SK-N-DZ (cell line): ENCODE data around the gene SLC4A1.
"Not testable (repeated sequence)": the region's sequence is repeated elsewhere in the genome, so short reads cannot be mapped to it uniquely, and the experiment has no call there.

Experiments
- DNase-seq: peaks from one replicate; pipeline ENCODE4 v3.0.0-alpha.2; 2015; ENCODE audit warnings: low spot score

SLC4A1 gene

GRCh38 chr17:44257815-44258760 is 9.8 kb downstream of the SLC4A1 start:
- no peak for DNase-seq

DNA sequence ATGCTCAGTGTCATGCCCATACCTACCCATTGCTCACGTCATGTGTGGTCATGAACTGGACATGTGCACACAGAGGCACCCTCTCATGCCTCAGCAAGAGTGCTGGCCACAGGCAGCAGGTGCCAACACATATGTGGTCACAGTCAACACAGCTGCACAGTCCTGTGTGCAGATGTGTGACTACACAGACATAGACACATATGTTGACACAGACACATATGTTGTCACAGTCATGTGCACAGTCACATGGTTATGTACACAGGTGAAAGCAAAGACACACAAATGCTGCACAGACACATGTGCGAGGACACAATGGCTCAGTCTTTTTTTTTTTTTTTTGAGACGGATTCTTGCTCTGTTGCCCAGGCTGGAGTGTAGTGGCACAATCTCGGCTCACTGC is 11.3 kb downstream of the SLC4A1 start:
- DNase-seq: no peak

DNA sequence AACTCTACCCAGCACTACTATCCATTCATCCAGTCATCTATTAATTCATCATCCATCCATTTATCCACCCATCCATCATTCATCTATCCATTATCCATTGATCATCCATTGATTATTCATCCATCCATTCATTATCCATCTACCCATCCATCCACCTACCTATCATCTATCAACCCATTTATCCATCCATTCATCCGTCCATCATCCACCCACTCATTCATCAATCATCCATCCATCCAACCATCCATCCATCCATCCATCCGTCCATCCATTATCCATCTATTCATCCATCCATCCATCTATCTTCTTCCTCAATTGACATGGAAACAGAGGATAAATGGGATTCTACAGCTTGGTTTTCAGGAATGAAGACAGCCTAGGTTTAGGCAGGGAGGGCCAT is 12.0 kb downstream of the SLC4A1 start:
- DNase-seq: no peak

DNA sequence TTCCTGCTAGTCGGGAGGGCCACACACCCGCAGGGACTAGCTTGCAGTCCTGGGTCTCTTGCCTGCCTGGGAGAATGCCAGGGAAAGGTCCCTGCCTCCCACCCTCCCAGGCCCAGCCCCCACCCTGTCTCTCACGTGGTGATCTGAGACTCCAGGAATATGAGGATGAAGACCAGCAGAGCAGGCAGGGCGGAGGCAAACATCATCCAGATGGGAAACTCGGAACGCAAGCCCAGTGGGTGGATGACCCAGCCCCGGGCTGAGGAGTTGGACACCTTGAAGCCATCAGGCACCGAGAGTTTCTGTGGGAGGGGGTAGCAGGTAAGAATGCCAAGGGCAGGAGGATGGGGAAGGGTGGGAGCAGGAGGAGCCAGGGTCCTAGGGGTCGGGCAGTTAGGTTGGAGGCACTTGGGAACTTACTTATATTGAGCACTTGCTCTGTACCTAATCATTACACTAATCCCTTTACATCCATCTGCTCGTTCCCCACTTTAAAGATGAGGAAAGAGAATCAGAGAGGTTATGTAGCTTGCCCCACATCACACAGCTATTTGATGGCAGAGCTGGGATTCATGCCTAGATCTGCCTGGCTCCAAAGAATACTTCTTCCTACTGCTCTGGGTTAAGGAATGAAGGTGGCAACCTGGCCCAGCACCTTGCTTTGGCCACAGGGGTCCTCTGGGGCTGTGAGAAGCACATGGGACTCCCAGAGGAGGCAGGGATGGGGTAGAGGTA is 13.4 kb downstream of the SLC4A1 start:
- no peak for DNase-seq

DNA sequence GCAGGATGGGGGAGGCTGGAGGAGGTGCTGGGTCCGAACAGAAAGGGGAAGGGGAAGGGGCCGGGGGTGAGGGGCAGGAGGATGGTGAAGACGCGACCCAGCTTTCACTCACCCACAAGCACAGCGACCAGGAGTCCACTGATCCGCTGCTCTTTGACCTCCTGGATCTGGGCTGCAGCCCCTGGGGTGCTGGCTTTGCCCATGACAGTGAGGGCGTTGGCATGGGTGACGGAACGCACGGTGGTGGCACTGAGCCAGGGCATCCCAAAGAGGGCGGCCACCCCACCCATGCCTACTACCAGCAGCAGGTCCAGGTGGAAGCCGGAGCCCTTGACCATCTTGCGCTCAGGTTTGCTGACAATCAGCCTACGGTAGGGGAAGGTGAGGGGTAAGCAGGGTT is 14.9 kb downstream of the SLC4A1 start:
- DNase-seq: no peak

DNA sequence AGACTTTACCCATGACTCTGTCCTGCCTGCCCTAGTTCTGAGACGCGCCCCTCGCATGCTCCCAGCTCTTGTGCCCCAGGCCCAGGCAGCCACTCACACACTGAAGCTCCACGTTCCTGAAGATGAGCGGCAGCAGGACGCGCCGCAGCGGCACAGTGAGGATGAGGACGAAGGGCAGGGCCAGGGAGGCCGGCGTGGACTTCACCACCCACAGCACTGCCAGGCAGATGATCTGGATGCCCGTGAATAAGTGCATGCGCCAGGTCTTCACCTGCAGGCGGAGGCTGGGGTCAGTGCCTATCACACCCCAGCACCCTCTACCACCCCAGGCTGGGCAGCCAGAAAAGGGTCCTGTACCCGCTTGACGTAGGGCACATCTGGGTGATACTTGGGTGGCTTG is 16.9 kb downstream of the SLC4A1 start:
- DNase-seq: no peak

GRCh38 chr17:44249501-44250246 is 18.3 kb downstream of the SLC4A1 start:
- DNase-seq: no peak

DNA sequence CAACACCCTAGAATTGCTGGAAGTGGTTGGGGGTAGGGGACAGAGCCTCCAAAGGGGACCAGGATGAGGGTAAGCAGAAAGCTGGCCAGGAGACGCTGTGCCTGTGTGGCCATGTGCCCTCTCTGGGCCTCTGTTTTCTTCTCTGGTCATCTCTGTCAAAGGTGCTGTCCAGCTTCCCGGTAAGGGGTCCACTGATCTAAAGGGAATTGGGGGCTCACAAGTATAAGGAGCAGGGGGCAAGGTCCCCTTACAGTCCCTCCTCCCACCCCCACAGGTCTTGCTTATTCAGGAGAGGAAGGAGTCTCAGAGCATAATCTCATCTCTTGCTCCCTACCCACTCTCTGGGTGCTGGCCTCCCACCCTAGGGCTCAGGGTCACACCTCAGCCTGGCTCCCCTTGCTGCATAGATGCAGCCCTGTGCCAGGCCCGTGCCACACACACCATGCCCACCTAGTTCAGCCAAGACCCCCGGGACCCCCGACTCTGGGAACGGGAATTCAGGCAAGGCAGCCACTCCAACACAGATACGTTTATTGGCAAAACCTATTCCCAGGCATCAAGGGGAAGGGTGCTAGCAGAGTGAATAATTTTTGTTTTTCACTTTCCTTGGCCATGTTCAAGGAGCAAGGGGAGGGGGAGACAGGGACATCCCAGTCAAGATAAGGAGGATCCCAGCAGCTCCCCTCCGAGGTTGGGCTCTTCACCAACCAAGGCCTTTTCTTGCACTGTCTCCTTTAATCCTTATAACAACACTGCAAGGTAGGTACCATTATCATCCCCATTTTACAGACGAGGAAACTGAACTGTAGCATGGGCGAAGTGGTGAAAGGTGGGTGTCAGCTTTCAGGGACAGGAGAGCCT is 19.8 kb downstream of the SLC4A1 start:
- DNase-seq: no peak

DNA sequence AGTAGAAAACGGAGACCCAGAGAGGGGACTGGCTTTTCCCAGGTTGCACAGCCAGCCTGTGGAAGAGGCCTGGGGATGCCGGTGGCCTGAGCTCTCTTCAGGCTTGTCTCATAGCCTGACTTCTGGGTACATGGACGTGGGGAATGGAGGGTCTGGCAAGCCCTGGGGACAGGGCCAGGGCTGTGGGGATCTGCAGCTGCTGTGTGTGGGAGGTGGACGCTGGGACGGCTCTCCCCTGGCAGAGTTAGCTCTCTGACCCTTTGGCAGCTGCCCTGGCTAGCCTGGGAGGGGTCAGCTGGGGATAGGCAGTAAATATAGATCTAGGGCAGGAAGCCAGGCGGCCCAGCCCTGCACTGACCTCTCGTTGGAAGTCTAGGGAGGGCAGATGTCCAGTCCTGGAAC is 20.5 kb downstream of the SLC4A1 start:
- no peak for DNase-seq

- DNase-seq: no peak
These were observed 26.8 kb downstream of the SLC4A1 start for GRCh38 chr17:44241106-44241624.

DNA sequence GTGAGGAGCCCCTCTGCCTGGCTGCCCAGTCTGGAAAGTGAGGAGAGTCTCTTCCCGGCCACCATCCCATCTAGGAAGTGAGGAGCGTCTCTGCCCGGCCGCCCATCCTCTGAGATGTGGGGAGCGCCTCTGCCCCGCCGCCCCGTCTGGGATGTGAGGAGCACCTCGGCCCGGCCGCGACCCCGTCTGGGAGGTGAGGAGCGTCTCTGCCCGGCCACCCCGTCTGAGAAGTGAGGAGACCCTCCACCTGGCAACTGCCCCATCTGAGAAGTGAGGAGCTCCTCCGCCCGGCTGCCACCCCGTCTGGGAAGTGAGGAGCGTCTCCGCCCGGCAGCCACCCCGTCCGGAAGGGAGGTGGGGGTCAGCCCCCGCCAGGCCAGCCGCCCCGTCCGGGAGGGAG is 30.0 kb downstream of the SLC4A1 start:
- not testable (repeated sequence) for DNase-seq

DNA sequence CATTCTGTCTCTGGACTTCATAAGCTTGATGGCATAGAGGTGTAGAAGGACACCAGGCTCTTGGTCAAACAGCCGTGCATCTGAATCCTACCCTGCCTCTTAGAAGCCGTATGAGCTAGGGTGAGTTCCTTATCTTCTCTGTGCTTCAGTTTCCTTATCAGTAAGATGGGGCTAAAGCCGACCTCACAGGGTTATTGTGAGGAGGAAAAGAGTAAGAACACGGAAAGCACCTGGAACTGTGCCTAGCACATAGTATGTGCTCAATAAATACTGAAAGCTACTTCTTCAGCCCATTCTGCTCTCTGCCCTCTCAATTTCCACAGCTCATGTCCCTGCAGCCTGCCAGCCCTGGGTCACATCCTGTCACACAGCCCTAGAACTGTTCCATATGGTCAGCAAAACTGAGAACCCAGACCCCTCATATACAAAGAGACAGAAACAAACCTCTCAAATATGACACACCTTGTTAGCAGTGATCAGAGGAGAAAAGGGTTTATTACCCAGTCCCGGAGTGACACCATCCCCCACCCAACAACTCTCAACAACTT is 31.4 kb downstream of the SLC4A1 start:
- DNase-seq: no peak

DNA sequence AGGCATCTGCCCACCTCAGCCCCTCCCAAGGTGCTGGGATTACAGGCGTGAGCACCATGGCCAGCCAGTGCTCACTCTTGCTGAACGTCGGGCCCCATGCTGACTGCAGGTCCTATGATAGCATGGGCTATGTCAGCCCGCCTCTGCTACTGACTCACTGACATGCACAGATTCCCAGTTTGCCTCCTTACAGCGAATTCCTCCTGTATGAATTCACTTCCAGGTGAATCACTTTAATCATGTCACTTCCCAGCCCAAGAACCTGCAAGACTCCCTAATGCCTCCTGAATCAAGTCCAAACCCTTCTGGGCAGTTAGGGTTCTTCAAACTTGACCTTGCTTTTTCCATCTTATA is 32.4 kb downstream of the SLC4A1 start:
- DNase-seq: no peak

DNA sequence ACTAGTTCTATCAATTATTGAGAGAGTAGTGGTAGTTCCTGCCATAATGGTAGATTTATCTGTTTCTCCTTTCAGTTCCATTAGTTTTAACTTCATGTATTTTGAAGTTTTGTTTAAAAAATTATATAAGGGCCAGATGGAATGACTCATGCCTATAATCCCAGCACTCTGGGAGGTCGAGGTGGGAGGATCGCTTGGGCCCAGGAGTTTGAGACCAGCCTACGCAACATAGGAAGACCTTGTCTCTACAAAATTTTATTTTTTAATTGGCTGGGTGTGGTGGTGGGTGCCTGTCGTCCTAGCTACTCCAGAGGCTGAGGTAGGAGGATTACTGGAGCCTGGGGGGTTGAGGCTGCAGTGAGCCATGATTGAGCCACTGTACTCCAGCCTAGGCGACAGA is 34.4 kb downstream of the SLC4A1 start:
- no peak for DNase-seq

- no peak for DNase-seq
These were observed 35.9 kb downstream of the SLC4A1 start for GRCh38 chr17:44232061-44232460.

- DNase-seq: no peak
These were observed 37.8 kb downstream of the SLC4A1 start for GRCh38 chr17:44230140-44230539.

DNA sequence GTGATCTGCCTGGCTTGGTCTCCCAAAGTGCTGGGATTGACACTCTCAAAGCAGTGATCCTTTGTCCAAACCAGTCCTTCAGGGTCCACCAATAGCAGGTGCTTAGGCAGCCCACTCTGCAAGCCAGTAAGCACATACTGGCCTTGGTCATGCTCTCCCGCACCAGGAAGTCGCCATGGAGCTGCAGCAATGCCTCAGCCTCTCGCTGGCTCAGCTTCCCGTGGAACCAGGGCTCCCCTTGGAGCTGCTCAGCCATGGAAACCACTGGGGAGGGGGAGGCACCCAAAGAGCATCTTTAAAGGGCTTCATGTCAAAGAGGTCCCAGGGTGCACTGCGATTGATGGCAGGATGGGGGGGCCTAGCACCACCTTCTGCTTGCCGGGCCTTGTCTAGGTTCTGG is 38.8 kb downstream of the SLC4A1 start:
- no peak for DNase-seq

DNA sequence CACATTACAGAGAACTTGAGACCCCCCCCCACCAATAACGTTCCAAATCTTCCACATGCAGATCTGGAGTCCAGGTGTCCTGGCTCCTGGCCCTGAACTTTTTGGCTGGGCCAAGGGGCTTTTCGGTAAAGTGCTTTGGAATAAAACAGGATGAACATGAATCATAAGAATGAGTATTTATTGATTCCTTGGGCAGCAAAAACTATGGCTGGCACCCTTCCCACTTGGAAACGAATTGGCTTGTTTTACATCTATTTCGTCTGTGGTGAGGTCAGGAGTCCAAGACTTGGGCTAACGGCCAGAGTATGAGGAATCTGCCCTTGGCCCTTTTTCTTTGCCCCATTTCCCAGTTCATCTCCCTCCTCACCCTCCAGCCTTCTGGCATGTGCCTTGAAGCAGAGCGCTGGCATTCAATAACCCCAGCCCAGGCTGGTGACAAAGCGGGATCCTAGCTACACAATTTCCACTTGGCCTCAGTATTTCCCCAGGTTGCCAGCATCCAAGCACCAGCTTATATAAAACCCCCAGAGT is 44.3 kb downstream of the SLC4A1 start:
- no peak for DNase-seq

DNA sequence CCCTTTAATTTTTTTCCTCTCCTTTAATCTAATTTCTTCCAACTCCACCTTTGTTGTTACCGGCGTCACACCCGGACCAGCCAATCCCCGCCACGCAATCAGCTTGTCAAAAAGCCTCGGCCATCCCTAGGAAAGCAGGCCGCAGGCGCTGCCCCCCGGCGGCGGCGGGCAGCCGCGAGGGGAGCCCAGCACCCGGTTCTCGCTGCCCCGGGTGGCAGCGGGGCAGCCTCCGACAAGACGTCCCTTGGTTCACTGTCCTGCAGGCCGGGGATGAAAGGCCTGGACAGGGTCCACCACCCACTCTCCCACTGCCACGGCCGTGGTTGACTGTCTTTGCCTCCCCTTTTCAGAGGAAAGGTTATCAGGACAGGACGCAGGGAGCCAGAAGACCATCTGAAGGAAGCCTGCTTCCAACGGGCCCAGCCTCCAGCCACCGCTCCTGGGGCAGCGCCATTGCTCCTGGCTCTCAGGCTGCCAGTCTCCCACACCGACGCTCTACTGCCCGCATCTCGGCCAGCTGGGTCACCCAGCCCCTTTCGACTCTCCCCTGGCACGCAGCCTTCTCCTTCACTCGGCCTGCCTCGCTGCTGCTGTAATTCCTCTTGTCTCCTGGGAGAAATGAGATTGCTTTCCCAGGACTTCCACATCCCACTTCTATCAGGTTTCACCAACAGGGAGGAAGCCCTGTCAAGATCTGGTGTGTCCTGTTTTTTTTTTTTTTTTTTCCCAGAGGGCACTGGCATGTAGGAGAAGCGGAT is 45.6 kb downstream of the SLC4A1 start:
- DNase-seq: peak; percentile 95

DNA sequence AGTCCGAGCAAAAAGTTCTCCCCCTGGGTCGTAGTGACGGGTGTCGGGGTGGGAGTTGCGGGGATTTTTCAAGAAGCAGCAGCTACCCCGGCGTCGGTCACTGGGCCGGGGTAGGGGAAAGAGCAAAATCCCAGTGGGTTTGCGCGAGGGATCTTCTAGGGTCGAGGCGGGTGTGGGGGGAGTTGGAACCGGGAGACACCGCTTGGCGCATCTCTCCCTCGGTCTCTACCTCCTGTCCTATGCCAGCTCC is 46.1 kb downstream of the SLC4A1 start:
- DNase-seq: no peak
